C4-2B (cell line): ENCODE data around the gene SPIB.

Experiments used
- H3K27ac ChIP-seq: fragments of 450-650 bp; 2 replicates; pipeline ENCODE4 v1.5.1; 2017
- ZFX ChIP-seq: fragments of 450-650 bp; IDR thresholded peaks from 2 replicates; pipeline ENCODE4 v1.6.1; 2017
- TF ChIP-seq, protein P1 (sequence below): fragments of 450-650 bp; conservative IDR thresholded peaks from 2 replicates; pipeline ENCODE4 v1.5.1; 2017; ENCODE audit warnings: mild to moderate bottlenecking

Gene SPIB

GRCh38 chr19:50450369-50451222 is 31.9 kb downstream of the SPIB start:
- H3K27ac ChIP-seq: no peak overlapping the region
- no peak for TF ChIP-seq ZFX
- TF ChIP-seq, protein P1, sequence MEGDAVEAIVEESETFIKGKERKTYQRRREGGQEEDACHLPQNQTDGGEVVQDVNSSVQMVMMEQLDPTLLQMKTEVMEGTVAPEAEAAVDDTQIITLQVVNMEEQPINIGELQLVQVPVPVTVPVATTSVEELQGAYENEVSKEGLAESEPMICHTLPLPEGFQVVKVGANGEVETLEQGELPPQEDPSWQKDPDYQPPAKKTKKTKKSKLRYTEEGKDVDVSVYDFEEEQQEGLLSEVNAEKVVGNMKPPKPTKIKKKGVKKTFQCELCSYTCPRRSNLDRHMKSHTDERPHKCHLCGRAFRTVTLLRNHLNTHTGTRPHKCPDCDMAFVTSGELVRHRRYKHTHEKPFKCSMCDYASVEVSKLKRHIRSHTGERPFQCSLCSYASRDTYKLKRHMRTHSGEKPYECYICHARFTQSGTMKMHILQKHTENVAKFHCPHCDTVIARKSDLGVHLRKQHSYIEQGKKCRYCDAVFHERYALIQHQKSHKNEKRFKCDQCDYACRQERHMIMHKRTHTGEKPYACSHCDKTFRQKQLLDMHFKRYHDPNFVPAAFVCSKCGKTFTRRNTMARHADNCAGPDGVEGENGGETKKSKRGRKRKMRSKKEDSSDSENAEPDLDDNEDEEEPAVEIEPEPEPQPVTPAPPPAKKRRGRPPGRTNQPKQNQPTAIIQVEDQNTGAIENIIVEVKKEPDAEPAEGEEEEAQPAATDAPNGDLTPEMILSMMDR: no peak

DNA sequence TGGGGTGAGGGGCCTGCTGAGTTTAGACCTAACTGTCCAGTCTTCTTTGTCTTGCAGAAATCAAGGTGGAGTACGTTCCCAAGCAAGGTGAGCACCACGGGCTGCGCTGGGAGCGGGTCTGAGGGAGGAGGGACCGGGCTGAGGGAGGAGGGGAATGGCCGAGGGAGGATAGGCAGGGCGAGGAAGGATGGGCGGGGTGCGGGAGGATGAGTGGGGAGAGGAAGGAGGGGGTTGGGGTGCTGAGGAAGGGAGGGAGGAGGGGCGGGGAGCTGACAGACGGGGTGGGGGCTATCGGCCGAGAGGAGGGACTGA is 32.4 kb downstream of the SPIB start:
- TF ChIP-seq, protein P1: no peak
- no peak for TF ChIP-seq ZFX
- no peak overlapping the region for H3K27ac ChIP-seq

DNA sequence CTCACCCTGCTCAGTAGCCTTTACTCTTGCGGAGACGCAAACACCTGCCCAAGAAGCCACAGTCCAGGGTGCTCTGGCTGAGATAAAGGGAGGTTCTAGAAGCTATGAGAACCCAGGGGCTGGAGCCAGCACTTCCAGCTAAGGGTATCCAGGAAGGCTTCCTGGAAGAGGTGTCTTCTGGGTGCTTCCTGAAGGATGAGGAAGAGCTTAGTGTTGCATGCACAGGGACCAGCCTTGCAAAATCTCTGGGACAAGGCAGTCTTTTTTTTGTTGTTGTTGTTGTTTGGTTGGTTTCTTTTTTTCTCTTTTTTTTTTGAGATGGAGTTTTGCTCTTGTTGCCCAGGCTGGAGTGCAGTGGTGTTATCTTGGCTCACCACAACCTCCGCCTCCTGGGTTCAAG is 34.5 kb downstream of the SPIB start:
- H3K27ac ChIP-seq: no peak overlapping the region
- TF ChIP-seq, protein P1: no peak
- no peak for TF ChIP-seq ZFX

DNA sequence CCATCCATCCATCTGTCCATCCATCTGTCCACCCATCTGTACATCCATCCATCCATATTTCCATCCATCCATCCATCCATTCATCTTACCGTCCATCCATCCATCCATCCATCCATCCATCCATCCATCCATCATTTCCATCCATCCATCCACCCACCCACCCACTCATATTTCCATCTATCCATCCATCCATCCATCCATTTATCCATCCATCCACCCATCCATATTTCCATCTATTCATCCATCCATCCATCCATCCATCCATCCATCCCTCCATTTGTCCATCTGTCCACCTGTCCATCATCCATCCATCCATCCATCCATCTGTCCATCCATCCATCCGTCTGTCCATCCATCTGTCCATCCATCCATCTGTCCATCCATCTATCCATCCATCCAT is 37.3 kb downstream of the SPIB start:
- TF ChIP-seq, protein P1: no peak
- no peak for TF ChIP-seq ZFX
- no peak overlapping the region for H3K27ac ChIP-seq

GRCh38 chr19:50457300-50457699 is 38.6 kb downstream of the SPIB start:
- H3K27ac ChIP-seq: no peak overlapping the region
- TF ChIP-seq, protein P1: no peak
- TF ChIP-seq ZFX: no peak

GRCh38 chr19:50458396-50459066 is 39.8 kb downstream of the SPIB start:
- no peak overlapping the region for H3K27ac ChIP-seq
- TF ChIP-seq, protein P1: no peak
- no peak for TF ChIP-seq ZFX

DNA sequence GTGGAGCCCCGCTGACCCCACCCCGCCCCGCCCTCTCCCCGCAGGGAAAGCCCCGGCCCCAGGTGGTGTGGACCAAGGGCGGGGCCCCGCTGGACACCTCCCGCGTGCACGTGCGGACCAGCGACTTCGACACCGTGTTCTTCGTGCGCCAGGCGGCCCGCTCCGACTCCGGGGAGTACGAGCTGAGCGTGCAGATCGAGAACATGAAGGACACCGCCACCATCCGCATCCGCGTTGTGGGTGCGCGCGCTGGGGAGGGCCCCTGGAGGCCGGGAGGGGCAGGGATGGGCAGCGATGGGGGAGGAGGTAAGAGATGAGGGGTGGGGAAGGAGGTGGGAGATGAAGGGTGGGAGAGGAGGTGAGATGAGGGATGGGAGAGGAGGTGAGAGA is 40.3 kb downstream of the SPIB start:
- TF ChIP-seq, protein P1: no peak
- no peak for TF ChIP-seq ZFX
- no peak overlapping the region for H3K27ac ChIP-seq
